ENCODE measurements around the gene UCP2.
"Not testable (repeated sequence)": the region's sequence is repeated elsewhere in the genome, so short reads cannot be mapped to it uniquely, and the experiment has no call there.

Gene UCP2

DNA sequence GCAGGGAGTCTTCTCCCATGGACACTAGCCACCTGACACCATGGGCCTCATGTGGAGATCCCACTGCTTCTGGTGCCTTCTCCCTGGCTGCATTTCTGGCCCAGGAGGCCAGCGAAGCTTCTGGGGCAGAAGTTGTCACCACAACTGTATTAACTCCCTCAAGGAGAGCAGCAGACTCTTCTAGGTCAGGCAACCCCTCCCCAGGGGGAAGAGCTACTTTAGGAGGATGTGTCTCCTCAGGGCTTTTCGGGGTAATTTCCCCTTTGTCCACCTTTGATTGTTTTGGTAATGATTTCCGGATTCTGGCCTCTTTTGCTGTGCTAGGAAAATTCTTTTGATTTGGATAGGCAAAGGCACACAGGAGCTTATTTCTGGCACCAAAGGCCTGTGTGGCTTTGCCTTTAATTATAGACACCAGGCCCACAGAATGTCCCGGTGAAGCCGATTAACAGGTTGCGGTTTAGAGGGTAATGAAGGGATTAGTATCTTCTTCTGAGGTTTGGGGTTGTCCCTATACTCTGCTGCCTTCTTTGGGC lies 8.9 kb upstream of the UCP2 start:
- H3K36me3 Mint-ChIP-seq (ENCODE audit: low read depth): no peaks in the 10 kb centered on the region
- no peaks in the 10 kb centered on the region for H3K27me3 Mint-ChIP-seq (ENCODE audit: low read depth)
- no peak overlapping the region for H3K27ac Mint-ChIP-seq
- no peaks in the 10 kb centered on the region for H3K9me3 Mint-ChIP-seq
- no peak overlapping the region for H3K4me3 Mint-ChIP-seq
- H3K4me1 Mint-ChIP-seq (ENCODE audit: low read depth): peaks cover 23% of the 10 kb centered on the region
- no peak for DNase-seq (ENCODE audit: low spot score)

DNA sequence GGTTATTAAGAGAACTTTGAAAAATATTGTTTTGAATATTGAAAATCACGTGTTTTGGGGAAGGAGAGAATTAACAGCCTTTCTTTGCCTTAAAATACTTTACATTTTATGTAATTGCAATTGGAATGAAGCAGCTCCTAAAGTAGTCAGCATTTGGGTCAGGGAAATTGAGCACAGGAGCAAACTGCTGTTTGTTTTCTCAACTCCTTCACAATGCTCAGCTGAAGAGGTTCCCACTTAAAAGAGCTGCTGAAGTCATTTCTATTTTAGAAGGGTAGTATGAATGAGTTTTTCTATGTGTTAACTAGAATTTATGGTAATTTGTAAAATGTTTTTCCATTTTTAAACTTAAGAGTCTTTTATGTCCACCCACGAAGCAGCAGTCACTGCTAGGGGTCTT lies 8.1 kb upstream of the UCP2 start:
- Mint-ChIP-seq H3K27me3 (ENCODE audit: low read depth) (no peaks in the 10 kb centered on the region), H3K4me3 (no peak overlapping the region), H3K27ac (no peak overlapping the region)

DNA sequence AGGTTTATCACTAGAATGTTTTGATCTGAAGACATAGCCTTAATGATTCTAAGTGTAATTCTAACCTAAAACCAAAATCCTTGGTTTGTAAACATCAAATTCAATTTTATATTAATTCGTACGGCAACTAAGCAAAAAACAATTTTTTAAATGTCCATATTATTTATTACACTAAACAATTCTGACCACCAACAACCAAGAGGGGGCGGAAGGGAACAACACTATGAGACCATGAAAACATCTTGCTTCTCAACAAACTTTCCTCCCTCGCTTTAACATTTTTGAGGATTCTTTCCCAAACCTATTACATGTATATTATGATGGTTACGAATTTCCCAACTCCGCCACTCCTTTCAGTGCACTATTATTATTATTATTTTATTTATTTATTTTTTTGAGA lies 6.5 kb upstream of the UCP2 start:
- Mint-ChIP-seq H3K4me3 (no peak overlapping the region), H3K4me1 (ENCODE audit: low read depth) (peaks cover 14% of the 10 kb centered on the region), H3K36me3 (ENCODE audit: low read depth) (no peaks in the 10 kb centered on the region), H3K27me3 (ENCODE audit: low read depth) (no peaks in the 10 kb centered on the region), H3K9me3 (no peaks in the 10 kb centered on the region), H3K27ac (no peak overlapping the region)
- DNase-seq (ENCODE audit: low spot score): no peak

More for the DNA sequence above, 8.1 kb upstream of the UCP2 start:
- peaks cover 18% of the 10 kb centered on the region for H3K4me1 Mint-ChIP-seq (ENCODE audit: low read depth)
- no peak for DNase-seq (ENCODE audit: low spot score)
- no peaks in the 10 kb centered on the region for H3K9me3 Mint-ChIP-seq
- H3K36me3 Mint-ChIP-seq (ENCODE audit: low read depth): no peaks in the 10 kb centered on the region

DNA sequence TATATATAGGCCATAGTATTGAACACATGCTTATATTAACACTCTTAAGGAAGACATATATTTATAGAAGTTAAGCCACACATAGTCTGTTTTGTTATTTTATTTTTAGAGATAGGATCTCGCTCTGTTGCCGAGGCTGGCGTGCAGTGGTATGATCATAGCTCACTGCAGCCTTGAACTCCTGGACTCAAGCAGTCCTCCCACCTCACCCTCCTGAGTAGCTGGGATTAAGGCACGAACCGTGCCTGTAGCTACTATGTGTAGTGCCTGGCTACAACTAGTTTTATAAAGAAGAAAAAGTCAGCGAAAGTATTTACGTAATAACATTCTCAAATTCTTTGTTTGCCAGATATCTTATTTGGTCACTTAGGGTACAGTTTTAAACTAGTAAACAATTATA lies 5.6 kb upstream of the UCP2 start:
- H3K9me3 Mint-ChIP-seq: no peaks in the 10 kb centered on the region
- no peak overlapping the region for H3K27ac Mint-ChIP-seq
- H3K4me3 Mint-ChIP-seq: no peak overlapping the region
- H3K4me1 Mint-ChIP-seq (ENCODE audit: low read depth): peaks cover 23% of the 10 kb centered on the region
- H3K36me3 Mint-ChIP-seq (ENCODE audit: low read depth): no peaks in the 10 kb centered on the region
- no peaks in the 10 kb centered on the region for H3K27me3 Mint-ChIP-seq (ENCODE audit: low read depth)
- no peak for DNase-seq (ENCODE audit: low spot score)

DNA sequence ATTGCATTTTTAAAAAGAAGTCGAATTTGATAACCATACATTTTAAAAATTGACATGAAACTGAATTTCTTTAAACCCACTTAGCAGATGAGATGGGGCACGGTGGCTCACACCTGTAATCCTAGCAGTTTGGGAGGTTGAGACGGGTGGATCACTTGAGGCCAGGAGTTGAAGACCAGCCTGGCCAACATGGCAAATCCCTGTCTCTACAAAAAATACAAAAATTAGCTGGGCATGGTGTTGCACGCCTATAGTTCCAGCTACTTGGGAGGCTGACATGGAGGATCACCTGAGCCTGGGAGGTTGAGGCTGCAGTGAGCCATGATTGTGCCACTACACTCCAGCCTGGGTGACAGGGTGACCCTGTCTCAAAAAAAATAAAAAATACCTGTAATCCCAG lies 3.0 kb upstream of the UCP2 start:
- DNase-seq (ENCODE audit: low spot score); H3K9me3 Mint-ChIP-seq; H3K27me3 Mint-ChIP-seq (ENCODE audit: low read depth): not testable (repeated sequence)
- Mint-ChIP-seq H3K36me3 (ENCODE audit: low read depth) (peaks cover 20% of the 10 kb centered on the region), H3K27ac (peak overlapping the region; percentile 41), H3K4me1 (ENCODE audit: low read depth) (peaks cover 27% of the 10 kb centered on the region), H3K4me3 (peak overlapping the region; percentile 24)

DNA sequence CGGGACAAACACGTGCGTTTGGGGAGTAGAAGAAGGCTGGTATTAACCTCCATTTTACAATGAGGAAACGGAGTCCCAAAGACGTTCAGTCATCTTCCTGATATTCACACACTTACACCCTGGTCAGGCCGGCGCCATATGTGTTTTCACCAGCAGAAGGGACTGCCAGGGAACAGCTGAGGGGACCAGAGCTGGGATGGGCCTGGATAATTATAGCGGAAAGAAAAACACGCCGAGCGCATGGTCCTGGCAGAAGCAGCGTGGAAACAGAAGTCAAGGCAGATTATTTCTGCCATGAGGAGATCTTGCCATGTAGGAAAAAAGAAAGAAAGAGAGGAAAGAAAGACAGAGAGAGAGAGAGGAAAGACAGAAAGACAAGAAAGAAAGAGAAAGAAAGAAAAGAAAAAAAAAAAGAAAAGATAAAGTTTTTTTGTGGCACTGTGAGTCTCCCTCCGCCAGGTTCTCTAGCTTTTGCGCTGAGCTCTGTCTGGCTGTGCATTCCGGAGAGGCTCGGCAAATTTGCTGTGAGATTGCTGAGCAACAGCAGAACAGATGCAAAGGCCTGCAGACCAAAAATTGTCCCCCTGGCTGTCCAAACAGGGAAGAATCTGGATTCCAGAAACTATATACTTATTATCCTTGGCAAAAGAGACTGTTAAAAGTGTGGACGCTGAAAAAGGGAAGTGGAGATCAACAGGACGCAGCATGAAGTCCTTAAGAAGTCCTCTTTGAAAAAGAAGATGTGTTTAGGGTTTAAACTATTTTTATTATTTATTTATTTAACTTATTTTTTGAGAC lies 1.3 kb upstream of the UCP2 start:
- peak overlapping the region; percentile 97 for H3K4me3 Mint-ChIP-seq
- no peaks in the 10 kb centered on the region for H3K9me3 Mint-ChIP-seq
- H3K4me1 Mint-ChIP-seq (ENCODE audit: low read depth): peaks cover 42% of the 10 kb centered on the region
- H3K27me3 Mint-ChIP-seq (ENCODE audit: low read depth): no peaks in the 10 kb centered on the region
- DNase-seq (ENCODE audit: low spot score): no peak
- peak overlapping the region; percentile 98 for H3K27ac Mint-ChIP-seq
- H3K36me3 Mint-ChIP-seq (ENCODE audit: low read depth): peaks cover 36% of the 10 kb centered on the region

DNA sequence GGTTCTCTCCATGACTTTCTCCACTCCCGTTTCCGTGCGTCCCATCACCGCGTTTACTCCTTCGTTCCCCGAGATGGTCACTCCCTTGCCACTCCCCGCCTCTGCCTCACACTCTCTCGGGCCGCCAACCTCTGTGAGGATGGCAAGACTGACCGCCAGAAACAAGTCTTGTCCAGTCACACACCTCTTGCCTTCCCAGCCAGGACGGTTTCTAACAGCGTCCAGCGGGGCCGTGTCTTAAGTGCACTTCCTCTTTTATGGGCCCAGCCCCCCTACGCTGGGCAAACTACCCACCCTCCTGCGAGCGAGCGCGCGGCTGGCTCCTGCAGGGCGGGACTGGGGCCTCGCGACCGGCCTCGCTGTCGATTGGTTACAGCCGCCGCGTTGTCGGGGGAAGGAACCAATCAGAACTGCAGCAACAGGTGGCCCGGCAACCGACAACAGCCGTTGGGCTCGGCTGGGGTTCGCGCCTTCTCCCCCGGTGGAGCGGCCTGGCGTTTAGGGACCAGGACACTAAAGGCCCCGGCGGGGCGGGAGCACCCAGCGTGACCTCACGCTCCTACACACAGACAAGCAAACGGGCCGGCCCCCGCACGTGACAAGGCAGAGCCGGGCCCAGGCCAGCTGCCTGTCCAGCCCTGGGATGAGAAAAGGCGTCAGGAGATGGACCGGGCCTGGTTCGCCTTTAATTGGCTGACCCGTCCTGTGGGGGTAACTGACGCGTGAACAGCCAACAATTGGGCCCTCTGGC lies 522 bp upstream of the UCP2 start:
- Mint-ChIP-seq H3K4me3 (peak overlapping the region; percentile 97), H3K27me3 (ENCODE audit: low read depth) (no peaks in the 10 kb centered on the region), H3K27ac (peak overlapping the region; percentile 98), H3K4me1 (ENCODE audit: low read depth) (peaks cover 49% of the 10 kb centered on the region), H3K9me3 (no peaks in the 10 kb centered on the region), H3K36me3 (ENCODE audit: low read depth) (peaks cover 43% of the 10 kb centered on the region)
- DNase-seq (ENCODE audit: low spot score): peak; percentile 94

DNA sequence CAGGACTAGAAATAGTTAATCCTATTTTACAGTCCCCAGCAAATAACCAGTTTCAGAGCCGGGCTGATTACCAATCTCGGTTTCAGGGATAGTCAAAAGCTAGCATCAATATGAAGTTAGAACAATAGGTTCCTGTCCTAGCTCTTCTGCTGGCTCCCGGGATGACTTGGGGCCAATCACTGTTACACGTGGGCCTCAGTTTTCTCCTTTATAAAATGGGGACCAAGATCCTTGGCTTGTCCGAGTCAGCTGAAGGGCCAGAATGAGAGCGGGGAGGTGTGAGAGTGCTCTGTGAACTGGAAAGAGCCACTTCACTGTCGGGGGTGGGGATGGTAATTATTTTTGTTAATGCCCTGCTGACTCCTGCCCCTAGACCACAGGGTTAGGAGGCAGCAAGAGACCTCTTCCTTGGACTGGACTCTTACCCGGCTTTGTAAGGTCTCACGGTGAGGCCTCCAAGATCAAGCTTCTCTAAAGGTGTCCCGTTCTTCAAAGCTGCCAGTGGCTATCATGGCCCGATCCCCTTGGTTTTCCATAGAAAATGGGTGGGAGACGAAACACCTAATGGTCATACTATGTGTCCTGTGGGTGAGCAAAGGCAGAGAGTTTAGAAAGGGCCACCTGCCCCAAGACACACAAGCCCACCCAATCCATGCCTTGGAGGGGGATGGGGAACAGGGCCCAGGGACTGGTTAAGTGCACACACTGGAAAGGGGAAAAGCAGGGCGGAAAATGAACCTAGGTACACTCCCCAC lies 1.4 kb downstream of the UCP2 start:
- Mint-ChIP-seq H3K4me1 (ENCODE audit: low read depth) (peaks cover 65% of the 10 kb centered on the region), H3K27me3 (ENCODE audit: low read depth) (no peaks in the 10 kb centered on the region), H3K27ac (peak overlapping the region; percentile 95), H3K9me3 (no peaks in the 10 kb centered on the region), H3K4me3 (peak overlapping the region; percentile 97), H3K36me3 (ENCODE audit: low read depth) (peaks cover 63% of the 10 kb centered on the region)
- no peak for DNase-seq (ENCODE audit: low spot score)

DNA sequence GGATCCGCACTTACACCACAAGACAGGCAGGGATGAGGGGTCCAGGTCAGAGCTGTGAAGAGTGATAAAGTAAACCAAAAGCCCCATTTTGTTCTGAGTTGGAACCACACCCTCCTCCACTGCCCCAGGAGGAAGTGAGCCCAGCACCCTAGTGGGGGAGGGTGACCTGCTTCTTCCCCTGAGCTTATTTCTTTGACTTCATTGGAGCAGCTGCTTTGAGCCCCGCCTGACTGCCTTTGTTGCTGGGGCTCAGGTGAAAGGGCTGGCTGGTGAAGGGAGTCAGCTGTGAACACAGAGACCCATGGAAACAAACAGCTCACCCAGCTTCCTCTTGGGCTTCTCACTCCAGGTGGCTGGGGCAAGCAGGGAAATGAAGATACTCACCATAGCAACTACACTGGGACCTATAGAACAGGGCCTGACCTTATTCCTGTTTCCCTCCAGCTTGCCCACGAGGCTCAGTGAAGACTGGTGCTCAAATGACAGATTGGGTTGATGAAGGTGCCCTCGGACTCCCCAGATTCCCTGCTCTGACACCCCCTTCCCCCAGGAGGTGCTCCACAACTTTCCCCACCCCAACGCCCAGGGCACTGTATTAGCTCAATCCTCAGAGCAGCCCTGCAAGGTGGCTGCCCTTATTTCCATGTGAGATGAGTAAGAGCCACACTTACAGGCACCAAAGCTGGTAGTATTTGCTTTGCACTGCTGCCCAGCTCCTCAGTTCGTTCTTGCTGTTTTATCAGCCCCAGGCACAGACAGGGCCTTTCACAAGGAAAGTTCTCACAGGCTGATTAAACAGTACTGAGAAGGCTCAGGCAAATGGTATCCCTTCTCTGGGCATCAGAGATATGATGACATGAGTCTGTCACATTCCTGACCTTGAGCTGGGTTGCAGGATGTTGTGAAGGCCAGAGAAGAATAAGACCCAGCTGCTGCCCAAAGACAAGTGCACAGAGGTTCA lies 2.4 kb downstream of the UCP2 start:
- Mint-ChIP-seq H3K27me3 (ENCODE audit: low read depth) (no peaks in the 10 kb centered on the region), H3K4me1 (ENCODE audit: low read depth) (peaks cover 64% of the 10 kb centered on the region), H3K36me3 (ENCODE audit: low read depth) (peaks cover 71% of the 10 kb centered on the region), H3K27ac (peak overlapping the region; percentile 95), H3K9me3 (no peaks in the 10 kb centered on the region), H3K4me3 (peak overlapping the region; percentile 97)
- DNase-seq (ENCODE audit: low spot score): peak; percentile 60

DNA sequence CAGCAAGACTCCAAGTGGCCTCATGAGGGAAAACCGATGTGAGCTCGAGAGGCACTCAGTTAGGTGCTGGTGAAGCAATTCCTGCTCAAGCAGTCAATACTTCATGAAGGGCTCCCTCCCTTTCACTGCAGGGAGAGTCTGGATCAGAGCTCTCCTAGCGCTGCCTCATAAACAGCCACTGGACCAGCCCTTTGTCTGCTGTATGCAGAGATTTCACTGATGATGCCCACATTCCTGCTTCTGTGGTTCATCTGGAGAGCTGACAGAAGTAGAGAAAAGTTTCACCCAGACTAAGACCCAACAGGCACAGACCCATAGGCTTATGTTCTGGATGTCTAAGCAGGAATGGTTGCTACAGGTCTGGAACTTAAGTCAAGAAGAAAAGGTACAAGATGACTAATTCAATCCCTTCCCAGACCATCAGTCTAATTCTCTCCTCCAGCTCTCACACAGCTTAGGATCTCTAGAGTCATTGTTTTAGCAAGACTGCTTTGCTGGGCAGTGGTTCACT lies 4.0 kb downstream of the UCP2 start:
- Mint-ChIP-seq H3K27me3 (ENCODE audit: low read depth) (no peaks in the 10 kb centered on the region), H3K9me3 (no peaks in the 10 kb centered on the region), H3K4me1 (ENCODE audit: low read depth) (peaks cover 68% of the 10 kb centered on the region), H3K27ac (peak overlapping the region; percentile 94), H3K36me3 (ENCODE audit: low read depth) (peaks cover 86% of the 10 kb centered on the region), H3K4me3 (peak overlapping the region; percentile 97)
- DNase-seq (ENCODE audit: low spot score): no peak

DNA sequence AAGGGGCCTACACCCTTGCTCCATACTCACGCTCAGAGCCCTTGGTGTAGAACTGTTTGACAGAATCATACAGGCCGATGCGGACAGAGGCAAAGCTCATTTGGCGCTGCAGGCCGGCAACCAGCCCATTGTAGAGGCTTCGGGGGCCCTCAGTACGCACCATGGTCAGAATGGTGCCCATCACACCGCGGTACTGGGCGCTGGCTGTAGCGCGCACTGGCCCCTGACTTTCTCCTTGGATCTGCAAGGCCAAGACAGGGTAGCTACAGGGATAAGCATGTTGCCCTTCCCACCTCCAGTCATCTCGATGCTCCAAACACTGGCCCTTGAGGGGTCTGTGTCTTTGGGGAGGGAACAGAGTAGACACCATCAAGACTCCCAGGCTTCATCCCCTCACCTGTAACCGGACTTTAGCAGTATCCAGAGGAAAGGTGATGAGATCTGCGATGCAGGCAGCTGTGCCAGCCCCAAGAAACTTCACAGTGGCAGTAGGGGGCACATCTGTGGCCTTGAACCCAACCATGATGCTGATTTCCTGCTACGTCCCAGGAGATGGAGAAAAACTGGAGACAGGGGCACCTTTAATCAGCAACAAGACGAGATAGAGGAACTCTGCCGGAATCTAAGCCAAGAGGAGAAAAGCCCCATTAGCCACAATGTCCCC lies 4.7 kb downstream of the UCP2 start:
- no peaks in the 10 kb centered on the region for H3K9me3 Mint-ChIP-seq
- no peaks in the 10 kb centered on the region for H3K27me3 Mint-ChIP-seq (ENCODE audit: low read depth)
- peak overlapping the region; percentile 67 for H3K27ac Mint-ChIP-seq
- peaks cover 65% of the 10 kb centered on the region for H3K4me1 Mint-ChIP-seq (ENCODE audit: low read depth)
- peak overlapping the region; percentile 97 for H3K4me3 Mint-ChIP-seq
- DNase-seq (ENCODE audit: low spot score): no peak
- H3K36me3 Mint-ChIP-seq (ENCODE audit: low read depth): peaks cover 88% of the 10 kb centered on the region

DNA sequence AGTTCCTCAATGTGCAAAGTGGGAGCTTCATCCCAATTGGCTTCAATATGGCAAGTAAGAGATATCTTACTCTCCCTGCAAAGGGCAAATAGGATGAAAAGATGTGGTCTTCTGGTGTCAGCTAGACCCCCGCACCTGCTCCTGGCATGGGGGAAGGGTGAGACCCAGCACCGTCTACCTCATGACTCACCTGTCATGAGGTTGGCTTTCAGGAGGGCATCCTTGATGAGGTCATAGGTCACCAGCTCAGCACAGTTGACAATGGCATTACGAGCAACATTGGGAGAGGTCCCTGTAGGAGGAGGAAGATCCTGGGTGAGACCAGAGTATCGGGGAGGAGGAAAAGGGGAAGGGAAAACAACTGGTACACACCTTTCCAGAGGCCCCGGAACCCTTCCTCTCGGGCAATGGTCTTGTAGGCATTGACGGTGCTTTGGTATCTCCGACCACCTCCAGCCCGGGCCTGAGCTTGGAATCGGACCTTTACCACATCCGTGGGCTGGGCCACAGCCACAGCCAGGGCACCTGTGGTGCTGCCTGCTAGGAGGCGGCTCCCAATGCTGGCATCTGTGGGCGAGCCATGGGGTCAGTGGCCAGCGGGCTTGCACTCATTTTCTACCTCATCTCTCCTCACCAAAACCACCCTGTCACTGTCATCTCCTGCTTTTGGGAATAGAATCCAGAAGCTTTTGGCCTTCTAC lies 6.0 kb downstream of the UCP2 start:
- no peaks in the 10 kb centered on the region for H3K27me3 Mint-ChIP-seq (ENCODE audit: low read depth)
- H3K4me1 Mint-ChIP-seq (ENCODE audit: low read depth): peaks cover 72% of the 10 kb centered on the region
- H3K4me3 Mint-ChIP-seq: no peak overlapping the region
- DNase-seq (ENCODE audit: low spot score): no peak
- H3K27ac Mint-ChIP-seq: peak overlapping the region; percentile 67
- H3K36me3 Mint-ChIP-seq (ENCODE audit: low read depth): peaks cover 85% of the 10 kb centered on the region
- no peaks in the 10 kb centered on the region for H3K9me3 Mint-ChIP-seq
